OCI-LY3 (cell line): ENCODE data around the gene MAGI1.

ENCODE experiments used
- CTCF ChIP-seq: fragments of 200-600, 300-600 bp; sonication (generic); IDR thresholded peaks from 2 replicates; pipeline ENCODE4 v1.5.1; 2014; ENCODE audit warnings: antibody characterized with exemption, low read length, low read depth
- EZH2phosphoT487 ChIP-seq: fragments of 200-600 bp; shearing (Covaris generic); IDR thresholded peaks from 2 replicates; pipeline ENCODE4 v1.6.1; 2018; ENCODE audit warnings: antibody characterized with exemption, mixed run types, low read depth

DNA sequence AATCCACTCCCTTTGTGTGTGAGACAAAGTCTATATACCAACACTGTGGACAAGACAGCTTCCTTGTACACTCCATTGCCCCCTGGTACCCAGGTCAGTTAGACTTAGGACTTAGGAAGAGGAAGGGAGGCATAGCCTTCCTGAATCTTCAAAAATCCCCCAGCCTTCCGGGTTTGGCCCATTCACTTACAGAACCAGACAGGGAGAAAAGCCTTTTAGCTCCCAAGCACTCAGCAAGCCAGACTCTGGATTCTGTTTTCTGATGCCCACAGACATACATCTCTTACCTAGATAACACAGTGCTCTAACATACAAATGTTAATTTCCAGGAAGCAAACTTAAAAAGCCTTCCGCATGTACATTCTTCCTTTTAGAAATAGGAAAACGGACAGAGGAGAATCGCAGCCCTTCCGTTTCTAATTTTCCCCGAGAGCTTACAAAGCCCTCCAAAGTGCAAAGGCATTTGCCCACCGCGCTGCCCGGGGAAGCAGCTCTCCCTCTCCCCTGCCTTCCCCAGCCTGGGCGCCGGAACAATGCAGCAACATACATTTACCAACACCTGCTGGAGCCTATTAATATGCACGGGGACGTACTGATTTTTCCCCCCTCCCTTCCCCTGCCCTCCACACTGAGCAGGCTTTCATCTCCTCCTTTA lies 442.0 kb downstream of the MAGI1 start:
- TF ChIP-seq CTCF (no peak), EZH2phosphoT487 (no peak)
